HG03159 (cell line): ENCODE measurements around the gene ITPKC.

Source experiments
- ATAC-seq: cut with Tn5 transposase; IDR thresholded peaks from one replicate; pipeline ENCODE4 v1.9.1; 2021; ENCODE audit warnings: mild to moderate bottlenecking, moderate library complexity; ENCODE audit not compliant: unreplicated experiment

ITPKC gene

GRCh38 chr19:40739030-40739839, 22.3 kb downstream of the ITPKC start:
- no peak for ATAC-seq

GRCh38 chr19:40739871-40740703, 23.2 kb downstream of the ITPKC start:
- ATAC-seq: no peak

- ATAC-seq: no peak
These were observed 23.8 kb downstream of the ITPKC start for GRCh38 chr19:40740747-40741146.

- ATAC-seq: no peak
These were observed 24.8 kb downstream of the ITPKC start for GRCh38 chr19:40741527-40742390.

- no peak for ATAC-seq
These were observed 25.6 kb downstream of the ITPKC start for GRCh38 chr19:40742477-40742876.

GRCh38 chr19:40742886-40743285, 26.0 kb downstream of the ITPKC start:
- no peak for ATAC-seq

- no peak for ATAC-seq
These were observed 27.0 kb downstream of the ITPKC start for GRCh38 chr19:40743926-40744325.

- ATAC-seq: no peak
These were observed 27.9 kb downstream of the ITPKC start for GRCh38 chr19:40744554-40745401.

- ATAC-seq: no peak
These were observed 28.5 kb downstream of the ITPKC start for GRCh38 chr19:40745402-40745780.

- ATAC-seq: no peak
These were observed 30.6 kb downstream of the ITPKC start for GRCh38 chr19:40747536-40747935.

GRCh38 chr19:40750058-40750873, 33.4 kb downstream of the ITPKC start, which contains the start of gene ACTMAP:
Gene ACTMAP, minus strand, starts transcription at chr19:40750477. Its CDS starts 674 bp downstream, at chr19:40749803.
- ATAC-seq: peak; percentile 83

GRCh38 chr19:40750874-40751537, 34.1 kb downstream of the ITPKC start, which contains the start of gene SNRPA:
Gene SNRPA, plus strand, starts transcription at chr19:40751203. Its CDS starts 206 bp downstream, at chr19:40751409.
- peak; percentile 58 for ATAC-seq

GRCh38 chr19:40752257-40752781, 35.4 kb downstream of the ITPKC start:
- no peak for ATAC-seq

- no peak for ATAC-seq
These were observed 37.8 kb downstream of the ITPKC start for GRCh38 chr19:40754611-40755247.

GRCh38 chr19:40755248-40755624, 38.3 kb downstream of the ITPKC start:
- ATAC-seq: no peak

- no peak for ATAC-seq
These were observed 38.9 kb downstream of the ITPKC start for GRCh38 chr19:40755791-40756190.

- ATAC-seq: no peak
These were observed 39.7 kb downstream of the ITPKC start for GRCh38 chr19:40756502-40757110.
